Peyer's patch (tissue), 4 donors: ENCODE measurements around the gene SLK.

Experiments
- CTCF ChIP-seq, 6 experiments: fragments of 450-650 bp in 4 of 6; fragments of 200-600 bp in 2 of 6; sonication (generic) in 1 of 6; IDR thresholded peaks; one replicate each; pipeline ENCODE4 v1.5.1; 2017 to 2019; ENCODE audit warnings: antibody characterized with exemption in 6 of 6, mild to moderate bottlenecking in 3 of 6, moderate library complexity in 1 of 6
- POLR2A ChIP-seq, 2 donors: fragments of 450-650 bp; IDR thresholded peaks; one replicate each; pipeline ENCODE4 v1.5.1; 2017; ENCODE audit warnings: antibody characterized with exemption in 2 of 2, mild to moderate bottlenecking in 2 of 2, moderate library complexity in 2 of 2

GRCh38 chr10:103923502-103923901 is 43.4 kb upstream of the SLK start:
- TF ChIP-seq POLR2A (IDR thresholded peaks at IDR 0.05) (no peak), CTCF (IDR thresholded peaks at IDR 0.05) (no peak)
